GM12878 (cell line): ENCODE results near the gene LSM14B. TPM values are rescaled to one million over a fixed set of nuclear protein-coding genes. Genes with fewer than 3 reads are reported as not detected.

Source experiments
- ATAC-seq: fragments of 200-7000 bp; cut with Tn5 transposase; 3 replicates; pipeline ENCODE4 v1.9.1; 2020; ENCODE audit warnings: mild to moderate bottlenecking, moderate library complexity
- BruUV-seq: library from RNA; stranded (reverse); fragments of 400-500 nt; replicated peaks from 2 replicates; lab custom pipeline; 2021; lab: Mats Ljungman, UMichigan
- CTCF ChIA-PET: fragments of 300-600 bp; sonication (Branson Sonifier 250); formaldehyde crosslinking; extraction: SDS; loops from one replicate; lab custom pipeline; 2021; ENCODE audit warnings: inconsistent platforms; lab: Yijun Ruan, JAX
- POLR2A ChIA-PET: fragments of 350-600 bp; formaldehyde crosslinking; extraction: SDS; loops from one replicate; lab custom pipeline; 2021; ENCODE audit warnings: inconsistent platforms; lab: Charles Lee
- RAD21 ChIA-PET: fragments of 300-600 bp; sonication (Branson Sonifier 250); formaldehyde crosslinking; loops from one replicate; lab custom pipeline; 2023; ENCODE audit warnings: antibody characterized with exemption; ENCODE audit not compliant: unreplicated experiment; lab: Charles Lee
- SMC1A ChIA-PET: fragments of 300-600 bp; sonication (Branson Sonifier 250); formaldehyde crosslinking; loops from one replicate; lab custom pipeline; 2023; ENCODE audit not compliant: unreplicated experiment, uncharacterized antibody; lab: Charles Lee
- DNase-seq: peaks from one replicate; pipeline ENCODE4 v3.0.0-alpha.2; 2011; ENCODE audit warnings: low read depth, low spot score
- FAIRE-seq: peaks from 3 replicates; lab custom pipeline; 2011; peaks lifted over from hg19 to GRCh38; lab: Jason Lieb, UNC
- H2AFZ ChIP-seq: 2 replicates; pipeline ENCODE4 v1.6.0; 2011; ENCODE audit warnings: low read depth, low read length, control low read depth; ENCODE audit not compliant: control insufficient read depth
- H3K27ac ChIP-seq: 2 replicates; pipeline ENCODE4 v1.5.1; 2011; ENCODE audit warnings: control low read depth; ENCODE audit not compliant: control insufficient read depth, insufficient read depth
- H3K27me3 ChIP-seq, 2 experiments: replicated peaks in 1 of 2; 2 replicates each; pipeline versions ENCODE4 v1.6.0 to v1.6.1; 2011; ENCODE audit warnings: low read length in 1 of 2; ENCODE audit not compliant: control insufficient read depth in 2 of 2, insufficient read depth in 2 of 2
- H3K36me3 ChIP-seq, 2 experiments: 2 replicates each; pipeline ENCODE4 v1.5.1; 2011; ENCODE audit warnings: low read length in 1 of 2; ENCODE audit not compliant: control insufficient read depth in 2 of 2, insufficient read depth in 2 of 2
- H3K4me1 ChIP-seq: 2 replicates; pipeline ENCODE4 v1.6.1; 2011; ENCODE audit warnings: mild to moderate bottlenecking, low read length, moderate library complexity, mixed read lengths; ENCODE audit not compliant: control insufficient read depth, insufficient read depth
- H3K4me2 ChIP-seq: 2 replicates; pipeline ENCODE4 v1.6.0; 2011; ENCODE audit warnings: control low read depth; ENCODE audit not compliant: control insufficient read depth, insufficient read depth
- H3K4me3 ChIP-seq: fragments of 200-600 bp; sonication (generic); 2 replicates; pipeline ENCODE4 v1.5.1; 2016
- H3K79me2 ChIP-seq: 2 replicates; pipeline ENCODE4 v1.6.0; 2011; ENCODE audit warnings: low read length; ENCODE audit not compliant: control insufficient read depth, insufficient read depth
- H3K9ac ChIP-seq: 2 replicates; pipeline ENCODE4 v1.8.0; 2011; ENCODE audit warnings: low read length, control low read depth, mixed read lengths; ENCODE audit not compliant: control insufficient read depth, insufficient read depth
- H3K9me3 ChIP-seq: replicated peaks from 3 replicates; pipeline ENCODE4 v1.5.1; 2011; ENCODE audit warnings: mild to moderate bottlenecking, low read length; ENCODE audit not compliant: control insufficient read depth, insufficient read depth
- H4K20me1 ChIP-seq: 2 replicates; pipeline ENCODE4 v1.6.0; 2011; ENCODE audit not compliant: control insufficient read depth, insufficient read depth
- ASH2L ChIP-seq: fragments of 300-600, 200-600 bp; sonication (generic); IDR thresholded peaks from 2 replicates; pipeline ENCODE4 v1.6.1; 2017; ENCODE audit warnings: low read depth, mild to moderate bottlenecking, borderline replicate concordance
- ATF2 ChIP-seq: IDR thresholded peaks from 2 replicates; pipeline ENCODE4 v1.6.1; 2012; ENCODE audit warnings: low read length, inconsistent platforms
- BHLHE40 ChIP-seq, 2 experiments: fragments of 450-650 bp in 1 of 2; IDR thresholded peaks; 2 replicates each; pipeline ENCODE4 v1.6.1; 2011 to 2017; ENCODE audit warnings: low read depth in 2 of 2, borderline replicate concordance in 1 of 2, improper control_type of control experiment in 1 of 2, low read length in 1 of 2, mild to moderate bottlenecking in 1 of 2
- FOXM1 ChIP-seq: IDR thresholded peaks from 2 replicates; pipeline ENCODE4 v1.6.1; 2012; ENCODE audit warnings: low read depth, mild to moderate bottlenecking, inconsistent platforms, low read length, moderate library complexity
- IRF5 ChIP-seq: fragments of 450-650 bp; IDR thresholded peaks from 2 replicates; pipeline ENCODE4 v1.6.1; 2017; ENCODE audit warnings: borderline replicate concordance
- MTA2 ChIP-seq: fragments of 450-650 bp; IDR thresholded peaks from 2 replicates; pipeline ENCODE4 v1.6.1; 2016; ENCODE audit warnings: low read depth, mild to moderate bottlenecking, moderate library complexity
- MXI1 ChIP-seq: fragments of 150-350 bp; IDR thresholded peaks from 2 replicates; pipeline ENCODE4 v1.6.1; 2011; ENCODE audit warnings: low read depth, mild to moderate bottlenecking, inconsistent platforms, low read length, improper control_type of control experiment
- NR2F1 ChIP-seq: fragments of 450-650 bp; conservative IDR thresholded peaks from 2 replicates; pipeline ENCODE4 v1.6.1; 2017; ENCODE audit warnings: mild to moderate bottlenecking
- POLR2AphosphoS2 ChIP-seq: IDR thresholded peaks from 2 replicates; pipeline ENCODE4 v1.6.1; 2011; ENCODE audit warnings: low read depth, mild to moderate bottlenecking, low read length, improper control_type of control experiment, moderate library complexity
- POLR2AphosphoS5 ChIP-seq: IDR thresholded peaks from 2 replicates; pipeline ENCODE4 v1.6.1; 2011; ENCODE audit warnings: mild to moderate bottlenecking, low read length, inconsistent platforms
- SIX5 ChIP-seq: IDR thresholded peaks from 2 replicates; pipeline ENCODE4 v1.6.1; 2011; ENCODE audit warnings: mild to moderate bottlenecking, low read depth, low read length, moderate library complexity; ENCODE audit not compliant: severe bottlenecking
- SUZ12 ChIP-seq: fragments of 200-600 bp; sonication (generic); IDR thresholded peaks from one replicate; pipeline ENCODE4 v1.6.1; 2018; ENCODE audit warnings: antibody characterized with exemption, mild to moderate bottlenecking; ENCODE audit not compliant: unreplicated experiment
- ZNF384 ChIP-seq: IDR thresholded peaks from 2 replicates; pipeline ENCODE4 v1.6.1; 2012; ENCODE audit warnings: low read depth, mild to moderate bottlenecking, low read length, improper control_type of control experiment, borderline replicate concordance
- whole genome bisulfite sequencing: methylation state at CpG from one replicate; pipeline ENCODE4 v1.1.6; 2016; ENCODE audit warnings: low lambda C conversion rate; ENCODE audit not compliant: insufficient replicate concordance, insufficient coverage; ENCODE audit errors: missing lambda C conversion rate; 5-methylcytosine and 5-hydroxymethylcytosine counted together
- in situ Hi-C: fragments of 300-500 bp; cut with MboI; formaldehyde crosslinking; loops from 9 replicates; pipeline ENCODE4 v1.14.3; 2018; ENCODE audit warnings: mixed read lengths
- intact Hi-C: fragments of 100-400 bp; cut with micrococcal nuclease; formaldehyde crosslinking; loops from one replicate; pipeline ENCODE4 v1.14.2; 2022; ENCODE audit not compliant: unreplicated experiment
- polyA plus RNA-seq, 11 experiments: library from polyadenylated mRNA; depleted of rRNA in 4 of 11; unstranded in 6 of 11; stranded (reverse) in 5 of 11; fragments of >200 nt; fragmentation: Nextera tagmentation in 4 of 11; fragmentation: Illumina TruSeq in 1 of 11; extraction: Ambion mirVana in 4 of 11; extraction: Trizol in 1 of 11; gene quantifications; 1 replicate in 1 of 11; 2 replicates in 10 of 11; pipeline versions ENCODE4 v1.2.1 to v1.2.3, GENCODE V29; 2011 to 2016; ENCODE audit warnings: inconsistent platforms in 2 of 11, missing spikeins in 2 of 11, low read depth in 1 of 11
- total RNA-seq, 4 experiments: library from RNA; depleted of rRNA in 3 of 4; stranded (reverse); fragments of >200 nt in 3 of 4; fragmentation: Illumina TruSeq in 1 of 4; extraction: Trizol in 1 of 4; gene quantifications; 2 replicates each; pipeline versions ENCODE4 v1.2.1 to v1.2.3, GENCODE V29; 2013 to 2021
- TF ChIP-seq, protein P1 (sequence below): IDR thresholded peaks from 2 replicates; pipeline ENCODE4 v1.6.1; 2011; ENCODE audit warnings: low read depth, mild to moderate bottlenecking, low read length, moderate library complexity, borderline replicate concordance; ENCODE audit errors: extremely low read depth

Gene LSM14B
- total and polyA plus RNA-seq, 10 of the 15 experiments (the other 5 are each of a cell fraction or from before 2014, with no cell fraction given) = 0.56 to 34.3 (median 15.6) TPM

DNA sequence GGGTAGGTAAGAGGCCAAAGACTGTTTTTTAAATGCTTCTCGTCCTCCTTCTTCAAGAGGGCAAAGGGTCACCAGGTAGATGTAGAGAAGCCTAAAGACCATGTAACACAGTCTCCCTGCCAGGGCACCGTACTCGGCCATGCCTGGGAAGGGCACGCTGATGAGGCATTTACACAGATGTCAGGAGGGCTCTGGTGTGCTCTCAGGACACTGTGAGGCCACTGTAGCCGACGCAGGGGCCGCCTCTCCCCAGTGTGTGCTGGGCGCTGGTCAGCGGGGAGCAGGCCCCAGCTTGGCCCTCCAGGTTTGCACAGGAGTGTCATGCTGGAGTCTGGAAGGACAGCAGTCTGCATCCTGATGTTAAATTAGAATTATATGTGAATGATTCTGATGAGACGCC is 53.4 kb downstream of the LSM14B start:
- H3K4me1 ChIP-seq = no peaks in the 10 kb centered on the region
- BruUV-seq = no TSS peak
- in situ Hi-C loops = no loop called here
- 98% methylated on average over 10 of the region's 10 CpGs for WGBS
- RAD21 ChIA-PET = no interaction called here
- H3K36me3 ChIP-seq = peaks cover 0 to 2% of the 10 kb centered on the region in 2 experiments; a peak in 3 of 4 replicates
- intact Hi-C loops = no loop called here
- SMC1A ChIA-PET = no interaction called here
- H3K27me3 ChIP-seq = no peaks in the 10 kb centered on the region
- H4K20me1 ChIP-seq = no peaks in the 10 kb centered on the region
- no peak for DNase-seq
- no peak overlapping the region for H3K27ac ChIP-seq
- H2AFZ ChIP-seq = no peak overlapping the region
- ATAC-seq = no peak
- H3K79me2 ChIP-seq = no peaks in the 10 kb centered on the region
- H3K4me3 ChIP-seq = no peak overlapping the region
- H3K4me2 ChIP-seq = no peak overlapping the region
- no peak for TF ChIP-seq NR2F1
- no peak for TF ChIP-seq POLR2AphosphoS2
- TF ChIP-seq ATF2 = no peak
- TF ChIP-seq MTA2 = no peak
- TF ChIP-seq SUZ12 = no peak
- TF ChIP-seq ZNF384 = no peak
- TF ChIP-seq POLR2AphosphoS5 = no peak
- FAIRE-seq = no peak
- CTCF ChIA-PET = no interaction called here
- POLR2A ChIA-PET = no interaction called here
- no peak overlapping the region for H3K9ac ChIP-seq
- H3K9me3 ChIP-seq = no peaks in the 10 kb centered on the region

DNA sequence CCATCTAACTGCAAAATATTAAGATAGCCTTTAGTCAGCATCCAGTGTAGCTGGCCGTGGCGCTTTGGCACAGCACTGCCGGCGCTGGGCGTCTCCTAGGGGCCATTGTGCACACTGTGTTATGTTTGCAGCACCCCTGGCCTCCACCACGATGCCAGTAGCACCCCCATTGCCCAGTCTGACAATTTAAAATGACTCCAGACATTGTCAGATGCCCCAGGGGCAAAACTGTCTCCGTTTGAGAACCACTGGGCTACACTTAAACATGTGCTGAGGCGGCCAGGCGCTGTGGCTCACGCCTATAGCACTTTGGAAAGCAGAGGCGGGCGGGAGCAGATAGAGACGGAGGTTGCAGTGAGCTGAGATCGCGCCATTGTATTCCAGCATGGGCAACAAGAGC is 54.6 kb downstream of the LSM14B start:
- BruUV-seq = no TSS peak
- H3K36me3 ChIP-seq = peaks cover 0 to 2% of the 10 kb centered on the region in 2 experiments
- H3K4me3 ChIP-seq = no peak overlapping the region
- no peak overlapping the region for H3K9ac ChIP-seq
- RAD21 ChIA-PET = no interaction called here
- POLR2A ChIA-PET = interaction anchor here (0.6 kb wide), 1 partner anchor 927 kb away, joined by 3 read pairs; no protein-coding TSS in a partner anchor
- TF ChIP-seq ASH2L (no peak), SIX5 (no peak), MXI1 (no peak), BHLHE40 (IDR thresholded peaks at IDR 0.05; ENCODE audit: borderline replicate concordance in 1 of 2, low read depth in 2 of 2, low read length in 1 of 2) (no peak), IRF5 (no peak), FOXM1 (no peak)
- TF ChIP-seq, protein P1, sequence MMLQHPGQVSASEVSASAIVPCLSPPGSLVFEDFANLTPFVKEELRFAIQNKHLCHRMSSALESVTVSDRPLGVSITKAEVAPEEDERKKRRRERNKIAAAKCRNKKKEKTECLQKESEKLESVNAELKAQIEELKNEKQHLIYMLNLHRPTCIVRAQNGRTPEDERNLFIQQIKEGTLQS = no peak
- H4K20me1 ChIP-seq = no peaks in the 10 kb centered on the region
- intact Hi-C loops (no loop called here), in situ Hi-C loops (no loop called here)
- FAIRE-seq = no peak
- no peaks in the 10 kb centered on the region for H3K79me2 ChIP-seq
- no peaks in the 10 kb centered on the region for H3K9me3 ChIP-seq
- no peak overlapping the region for H3K4me2 ChIP-seq
- DNase-seq = no peak
- ATAC-seq = no peak
- 90% methylated on average over 15 of the region's 15 CpGs for WGBS
- H3K4me1 ChIP-seq = no peaks in the 10 kb centered on the region
- H2AFZ ChIP-seq = no peak overlapping the region
- H3K27ac ChIP-seq = no peak overlapping the region
- no peaks in the 10 kb centered on the region for H3K27me3 ChIP-seq
- CTCF ChIA-PET = no interaction called here
- SMC1A ChIA-PET = no interaction called here
